OCI-LY1 (cell line): ENCODE data around the gene CXCR3.

Source experiments
- CTCF ChIP-seq: fragments of 200-600 bp; sonication (generic), shearing (Covaris generic); IDR thresholded peaks from 2 replicates; pipeline ENCODE4 v1.5.1; 2017; ENCODE audit warnings: mild to moderate bottlenecking, antibody characterized with exemption, low read length, moderate library complexity, mixed read lengths
- EZH2 ChIP-seq: fragments of 200-600 bp; sonication (generic), shearing (Covaris generic); IDR thresholded peaks from 2 replicates; pipeline ENCODE4 v1.8.0; 2017; ENCODE audit warnings: borderline replicate concordance, mixed run types, mild to moderate bottlenecking, antibody characterized with exemption, low read length, moderate library complexity, mixed read lengths

DNA sequence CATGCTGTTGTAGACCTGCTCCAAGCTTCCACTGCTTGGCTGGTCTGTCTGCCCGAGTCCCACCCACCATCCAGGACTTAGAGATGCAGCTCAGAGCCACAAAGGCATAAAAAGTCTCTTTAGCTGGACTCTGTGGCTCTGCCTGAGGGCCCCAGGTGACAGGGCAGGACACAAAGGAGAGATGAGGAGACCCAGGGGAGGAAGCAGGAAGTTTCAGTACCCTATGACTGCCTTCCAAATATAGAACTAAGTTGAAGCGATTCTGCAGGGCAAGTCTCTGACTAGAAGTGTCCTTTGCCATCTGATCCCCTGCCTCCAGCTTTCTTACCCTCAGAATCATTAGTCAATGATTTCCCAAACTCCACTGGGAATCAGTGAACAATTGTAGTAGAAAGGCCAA, 11.2 kb upstream of the CXCR3 start:
- TF ChIP-seq CTCF (no peak), EZH2 (no peak)
